GM21825 (cell line): Measurements from ENCODE around the gene TNFAIP2.

ENCODE experiments used
- ATAC-seq: cut with Tn5 transposase; IDR thresholded peaks from one replicate; pipeline ENCODE4 v1.9.1; 2021; ENCODE audit warnings: mild to moderate bottlenecking, moderate library complexity; ENCODE audit not compliant: unreplicated experiment

The TNFAIP2 gene

GRCh38 chr14:103133210-103134140 lies 10.2 kb downstream of the TNFAIP2 start:
- no peak for ATAC-seq

- ATAC-seq = no peak
Measured at GRCh38 chr14:103134405-103134804, 11.1 kb downstream of the TNFAIP2 start.

GRCh38 chr14:103134919-103135318 lies 11.7 kb downstream of the TNFAIP2 start:
- no peak for ATAC-seq

- no peak for ATAC-seq
Measured at GRCh38 chr14:103135333-103136260, 12.3 kb downstream of the TNFAIP2 start.

GRCh38 chr14:103136388-103137271 lies 13.4 kb downstream of the TNFAIP2 start:
- no peak for ATAC-seq

GRCh38 chr14:103137689-103138300 lies 14.5 kb downstream of the TNFAIP2 start:
- no peak for ATAC-seq

GRCh38 chr14:103138301-103139131 lies 15.3 kb downstream of the TNFAIP2 start:
- no peak for ATAC-seq

- ATAC-seq = no peak
Measured at GRCh38 chr14:103139132-103140025, 16.1 kb downstream of the TNFAIP2 start.

- peak; percentile 47 for ATAC-seq
Measured at GRCh38 chr14:103140316-103141109, 17.3 kb downstream of the TNFAIP2 start.

- peak; percentile 40 for ATAC-seq
Measured at GRCh38 chr14:103141117-103141796, 18.0 kb downstream of the TNFAIP2 start.

GRCh38 chr14:103142026-103142425 lies 18.8 kb downstream of the TNFAIP2 start:
- ATAC-seq = no peak

- ATAC-seq = no peak
Measured at GRCh38 chr14:103142721-103143302, 19.6 kb downstream of the TNFAIP2 start.

GRCh38 chr14:103143506-103143905 lies 20.2 kb downstream of the TNFAIP2 start:
- ATAC-seq = no peak

GRCh38 chr14:103144085-103144484 lies 20.8 kb downstream of the TNFAIP2 start:
- ATAC-seq = no peak

- ATAC-seq = no peak
Measured at GRCh38 chr14:103146141-103146709, 23.0 kb downstream of the TNFAIP2 start.
